HuH-7 (cell line): ENCODE measurements around the gene VDAC2.

ENCODE experiments used
- DNase-seq: peaks from one replicate; pipeline ENCODE4 v3.0.0; 2011; ENCODE audit warnings: low spot score

The VDAC2 gene

GRCh38 chr10:75230600-75231038 is 20.0 kb downstream of the VDAC2 start:
- DNase-seq: peak; percentile 60

- no peak for DNase-seq
These were observed 21.3 kb downstream of the VDAC2 start for GRCh38 chr10:75231672-75232581.

- DNase-seq: no peak
These were observed 22.9 kb downstream of the VDAC2 start for GRCh38 chr10:75233444-75234016.

- DNase-seq: peak; percentile 75
These were observed 23.6 kb downstream of the VDAC2 start for GRCh38 chr10:75234017-75234682.

GRCh38 chr10:75234683-75235374 is 24.2 kb downstream of the VDAC2 start:
- peak; percentile 44 for DNase-seq

- peak; percentile 87 for DNase-seq
These were observed 25.0 kb downstream of the VDAC2 start, which contains the start of gene COMTD1 for GRCh38 chr10:75235375-75236177. Gene COMTD1, minus strand, starts transcription at chr10:75235957. Its CDS starts 29 bp downstream, at chr10:75235928.

- DNase-seq: no peak
These were observed 25.7 kb downstream of the VDAC2 start for GRCh38 chr10:75236178-75236825.

GRCh38 chr10:75238182-75239095 is 27.8 kb downstream of the VDAC2 start:
- DNase-seq: no peak

- DNase-seq: no peak
These were observed 28.6 kb downstream of the VDAC2 start for GRCh38 chr10:75239096-75239790.

- DNase-seq: no peak
These were observed 29.9 kb downstream of the VDAC2 start for GRCh38 chr10:75240329-75241076.

GRCh38 chr10:75243426-75243825 is 32.8 kb downstream of the VDAC2 start:
- DNase-seq: no peak

GRCh38 chr10:75244487-75245353 is 34.1 kb downstream of the VDAC2 start:
- no peak for DNase-seq

- no peak for DNase-seq
These were observed 35.0 kb downstream of the VDAC2 start for GRCh38 chr10:75245354-75246250.

- no peak for DNase-seq
These were observed 35.9 kb downstream of the VDAC2 start for GRCh38 chr10:75246506-75246905.

- DNase-seq: no peak
These were observed 37.2 kb downstream of the VDAC2 start for GRCh38 chr10:75247797-75248196.

GRCh38 chr10:75250934-75251333 is 40.3 kb downstream of the VDAC2 start:
- no peak for DNase-seq
